DMS53 treated with DMSO at 0.1 percent for 48 hours (cell line): ENCODE data around the gene ENO2.
A peak's percentile ranks its signal among the peaks of the same experiment; 100 is the strongest.

Experiments used
- DNase-seq: peaks from one replicate; lab custom pipeline; 2025; ENCODE audit not compliant: unreplicated experiment; lab: John Stamatoyannopoulos, UW

ENO2 gene

DNA sequence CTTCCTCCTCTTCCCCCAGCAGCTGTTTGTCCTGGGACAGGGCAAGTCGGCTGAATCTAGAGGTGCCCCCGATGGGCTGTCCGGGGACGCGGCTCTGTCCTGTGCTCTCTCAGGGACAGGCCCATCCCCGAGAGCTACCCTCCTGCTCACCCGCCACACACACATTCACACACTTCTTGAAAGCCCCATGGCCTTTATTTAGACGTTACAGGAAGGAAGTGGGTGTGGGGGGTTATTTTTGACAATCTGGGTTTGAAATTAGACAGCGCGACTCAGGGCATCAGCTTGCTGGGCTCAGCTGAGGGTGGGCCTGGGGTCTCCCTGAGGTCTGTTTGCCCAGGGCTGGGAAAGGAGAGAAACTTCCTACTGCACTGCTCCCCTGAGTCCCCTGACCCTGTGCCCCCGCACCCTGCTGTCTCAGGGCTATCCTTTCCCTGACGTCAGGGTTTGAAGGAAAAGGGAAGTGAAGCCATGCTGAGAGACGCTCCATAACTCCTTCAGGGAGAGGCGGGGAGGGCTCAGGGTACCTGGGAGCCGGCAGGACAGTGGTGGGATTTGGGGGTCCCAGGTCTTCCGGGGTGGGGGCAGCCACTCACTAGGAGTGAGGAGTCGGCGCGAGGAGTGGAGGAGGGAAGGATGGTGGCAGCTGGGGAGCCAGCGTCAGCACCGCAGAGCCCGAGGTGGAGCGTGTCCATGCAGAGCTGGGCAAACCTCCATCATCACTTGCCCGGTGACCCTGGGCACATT is 44.9 kb downstream of the ENO2 start:
- DNase-seq: no peak

GRCh38 chr12:6959805-6960592 is 45.6 kb downstream of the ENO2 start:
- no peak for DNase-seq

GRCh38 chr12:6960593-6961277 is 46.4 kb downstream of the ENO2 start:
- peak; percentile 48 for DNase-seq

DNA sequence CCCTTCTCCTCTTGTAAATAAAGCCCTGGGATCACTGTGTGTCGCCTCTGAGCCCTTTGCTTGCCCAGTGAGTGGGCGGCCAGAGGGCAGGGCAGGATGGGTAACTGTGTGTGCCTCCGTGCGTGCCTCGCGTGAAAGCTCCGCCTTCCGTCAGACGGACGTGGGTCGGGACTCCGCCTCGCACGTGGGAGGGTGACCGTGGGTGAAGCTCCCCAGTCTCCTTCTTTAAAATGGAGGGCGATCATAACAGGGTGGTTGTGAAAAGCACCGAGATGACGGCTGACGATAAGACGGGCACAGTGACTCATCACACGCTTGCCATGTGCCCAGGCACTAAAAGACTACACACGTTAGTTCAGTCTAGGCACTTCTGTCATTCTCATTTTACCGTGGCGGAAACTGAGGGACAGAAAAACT is 46.9 kb downstream of the ENO2 start:
- peak; percentile 86 for DNase-seq

DNA sequence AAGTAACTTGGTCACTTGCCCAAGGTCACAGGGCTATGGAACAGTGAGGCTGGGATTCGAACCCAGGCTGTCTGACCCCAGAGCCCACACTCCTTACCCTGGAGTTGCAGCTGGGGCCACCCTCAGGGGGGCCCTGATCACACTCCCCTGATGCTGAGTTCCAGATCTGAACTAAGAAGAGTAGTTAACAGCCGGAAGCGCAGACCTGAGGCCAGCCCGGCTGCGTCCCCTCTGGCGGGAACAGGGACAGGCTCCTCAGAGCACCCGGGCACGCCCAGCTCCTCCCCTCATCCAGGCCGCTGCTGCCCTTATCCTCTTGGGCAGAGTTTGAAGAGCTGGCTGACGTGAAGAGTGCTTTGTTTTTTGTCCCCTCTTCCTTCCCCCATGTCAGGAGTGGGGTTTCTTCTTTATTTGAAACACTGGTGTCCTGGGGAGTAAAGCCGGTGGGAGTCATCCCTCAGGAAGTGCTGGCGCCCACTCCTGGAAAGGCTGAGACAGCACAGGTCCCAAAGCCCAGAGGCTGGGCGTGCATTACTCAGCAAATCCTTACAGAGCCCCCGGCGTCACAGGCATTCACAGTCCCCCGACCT is 47.4 kb downstream of the ENO2 start:
- peak; percentile 99 for DNase-seq

DNA sequence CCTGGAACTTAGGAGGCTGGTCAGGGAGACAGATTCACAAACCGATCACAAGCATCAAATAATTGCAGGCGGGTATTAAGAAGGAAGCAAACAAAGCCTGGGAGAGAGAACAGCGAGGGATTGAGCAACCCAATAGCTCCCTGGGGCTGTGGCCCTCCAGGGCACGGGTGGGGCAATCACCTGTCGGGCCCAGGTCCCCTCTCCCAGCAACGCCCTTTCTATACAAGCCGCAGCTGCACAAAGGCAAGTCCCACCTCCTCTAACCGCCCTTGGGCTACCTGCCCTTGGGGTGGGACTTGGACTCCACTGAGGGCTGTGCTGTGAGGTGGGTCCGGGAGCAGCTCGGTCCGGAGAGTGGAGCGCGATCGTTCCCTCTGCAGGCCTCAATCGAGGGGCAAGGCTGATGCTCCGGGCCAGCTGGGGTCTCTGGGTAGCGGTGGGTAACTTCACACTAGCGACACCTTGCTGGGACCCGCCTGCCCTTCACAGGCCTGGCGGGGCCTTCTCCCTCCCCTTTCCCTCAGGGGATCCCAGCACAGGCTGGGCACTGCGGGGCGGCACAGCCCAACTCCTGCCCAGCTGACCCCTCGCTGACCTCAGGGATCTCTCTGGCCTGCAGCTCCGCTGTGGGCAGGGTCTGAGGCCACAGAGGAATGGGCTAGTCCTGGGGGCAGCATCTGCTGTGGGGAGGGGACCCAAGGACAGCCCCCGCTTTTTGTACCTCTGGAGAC is 48.1 kb downstream of the ENO2 start:
- peak; percentile 97 for DNase-seq

GRCh38 chr12:6963016-6963731 is 48.8 kb downstream of the ENO2 start:
- DNase-seq: peak; percentile 98

- DNase-seq: no peak
Measured at GRCh38 chr12:6963791-6964413, 49.5 kb downstream of the ENO2 start.

- DNase-seq: no peak
Measured at GRCh38 chr12:6964605-6965025, 50.2 kb downstream of the ENO2 start.

DNA sequence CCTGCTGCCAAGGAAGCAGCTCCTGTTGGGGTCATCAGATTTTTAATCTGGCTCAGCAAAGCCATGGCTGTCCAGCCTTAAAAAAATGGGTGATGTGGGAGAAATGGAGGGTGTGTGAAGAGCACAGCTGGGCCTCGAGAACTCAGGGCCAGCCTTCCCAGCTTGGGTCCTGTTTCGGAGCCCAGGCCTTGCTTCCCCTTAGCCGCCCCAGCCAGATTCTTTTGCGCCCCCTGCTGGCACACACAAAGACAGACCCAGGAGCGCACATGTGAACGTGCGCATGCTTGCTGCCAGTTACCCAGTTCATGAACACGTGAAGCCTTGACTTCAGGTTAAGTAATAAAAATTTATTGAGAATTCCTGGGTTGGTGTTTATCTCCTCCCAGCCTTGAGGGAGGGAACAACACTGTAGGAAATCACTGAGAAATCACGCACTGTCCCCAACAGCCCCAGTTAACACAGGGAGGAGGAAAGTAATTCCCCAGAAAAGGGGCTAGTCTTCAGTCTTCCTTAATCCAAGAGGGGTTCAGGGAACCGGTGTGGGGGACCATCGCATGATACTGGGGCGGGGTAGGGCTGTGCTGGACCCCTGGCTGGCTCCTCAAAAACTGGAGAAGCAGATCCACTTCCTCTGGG is 50.8 kb downstream of the ENO2 start:
- peak; percentile 95 for DNase-seq

GRCh38 chr12:6965714-6966113 is 51.3 kb downstream of the ENO2 start:
- DNase-seq: no peak

GRCh38 chr12:6966351-6966750 is 52.0 kb downstream of the ENO2 start:
- no peak for DNase-seq

DNA sequence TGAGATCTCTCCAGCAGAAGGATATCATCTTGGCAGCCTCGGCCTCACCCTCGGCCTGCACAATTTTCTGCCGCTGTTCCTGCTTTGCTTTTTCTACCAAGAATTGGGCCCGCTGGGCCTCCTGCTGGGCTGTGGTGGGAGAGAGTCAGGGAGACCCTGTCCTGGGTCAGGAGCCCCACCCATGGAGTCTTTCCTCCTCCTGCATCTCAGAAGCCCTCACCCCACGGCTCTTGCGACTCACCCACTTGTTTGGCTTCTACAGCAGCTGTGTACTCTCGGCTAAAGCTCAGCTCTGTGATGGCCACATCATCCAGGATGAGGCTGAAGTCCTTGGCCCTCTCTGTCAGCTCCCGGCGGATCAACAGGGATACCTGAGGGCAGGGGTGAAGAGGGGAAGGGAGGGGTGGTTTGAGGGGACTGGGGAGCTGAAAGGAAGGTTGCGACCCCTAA is 53.3 kb downstream of the ENO2 start:
- DNase-seq: no peak

- no peak for DNase-seq
Measured at GRCh38 chr12:6968426-6968825, 54.0 kb downstream of the ENO2 start.

DNA sequence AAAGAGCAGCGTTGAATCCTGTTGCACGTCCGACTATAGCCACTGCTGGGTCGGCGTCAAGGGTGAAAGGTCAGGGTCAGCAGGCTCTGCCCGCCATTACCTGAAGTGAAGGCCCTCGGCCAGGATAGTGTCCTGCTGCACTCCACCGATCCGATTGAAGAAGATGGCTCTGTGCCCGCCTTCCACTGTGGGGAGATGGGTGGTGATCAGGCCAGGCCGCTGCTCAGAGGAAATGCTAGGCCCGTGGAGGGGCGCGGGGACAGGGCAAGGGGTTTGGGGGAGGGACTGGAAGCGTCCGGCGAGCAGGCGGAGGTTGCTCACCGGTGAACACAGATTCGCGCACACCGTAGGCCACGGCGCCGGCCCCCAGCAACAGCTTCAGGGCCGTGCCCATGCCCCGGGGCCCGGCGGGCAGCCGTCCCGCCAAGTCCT is 55.7 kb downstream of the ENO2 start:
- no peak for DNase-seq
